GM20000 (cell line): ENCODE data around the gene ARHGAP1.

Source experiments
- DNase-seq: peaks from one replicate; pipeline ENCODE4 v3.0.0; 2012; ENCODE audit warnings: low spot score
- CTCF ChIP-seq: IDR thresholded peaks from 2 replicates; pipeline ENCODE4 v1.5.1; 2012; ENCODE audit warnings: mild to moderate bottlenecking, control low read depth; ENCODE audit errors: extremely low read depth, missing control alignments

The ARHGAP1 gene

DNA sequence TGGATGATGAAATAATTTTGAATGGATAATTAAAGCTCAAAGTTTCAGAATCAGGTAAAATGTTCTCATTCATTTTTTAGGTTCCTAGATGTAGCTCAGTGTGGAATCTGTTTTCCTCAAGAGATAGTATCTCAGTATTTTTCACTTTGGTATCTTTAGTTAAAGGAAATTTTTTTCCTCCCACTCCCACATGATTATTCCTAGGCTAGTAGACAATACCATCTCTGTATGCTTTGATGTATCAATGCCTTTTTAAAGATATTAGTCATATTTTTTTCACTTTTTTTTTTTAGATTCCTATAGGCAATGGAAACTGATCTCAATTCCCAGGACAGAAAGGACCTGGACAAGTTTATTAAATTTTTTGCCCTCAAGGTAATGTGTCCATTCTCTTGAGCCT is 56.4 kb downstream of the ARHGAP1 start:
- TF ChIP-seq CTCF: no peak
- DNase-seq: no peak

- DNase-seq: no peak
- no peak for TF ChIP-seq CTCF
These were observed 56.9 kb downstream of the ARHGAP1 start for GRCh38 chr11:46643531-46643930.

- no peak for DNase-seq
- TF ChIP-seq CTCF: no peak
These were observed 57.6 kb downstream of the ARHGAP1 start for GRCh38 chr11:46642627-46643335.

GRCh38 chr11:46641639-46642038 is 58.8 kb downstream of the ARHGAP1 start:
- no peak for TF ChIP-seq CTCF
- DNase-seq: no peak

DNA sequence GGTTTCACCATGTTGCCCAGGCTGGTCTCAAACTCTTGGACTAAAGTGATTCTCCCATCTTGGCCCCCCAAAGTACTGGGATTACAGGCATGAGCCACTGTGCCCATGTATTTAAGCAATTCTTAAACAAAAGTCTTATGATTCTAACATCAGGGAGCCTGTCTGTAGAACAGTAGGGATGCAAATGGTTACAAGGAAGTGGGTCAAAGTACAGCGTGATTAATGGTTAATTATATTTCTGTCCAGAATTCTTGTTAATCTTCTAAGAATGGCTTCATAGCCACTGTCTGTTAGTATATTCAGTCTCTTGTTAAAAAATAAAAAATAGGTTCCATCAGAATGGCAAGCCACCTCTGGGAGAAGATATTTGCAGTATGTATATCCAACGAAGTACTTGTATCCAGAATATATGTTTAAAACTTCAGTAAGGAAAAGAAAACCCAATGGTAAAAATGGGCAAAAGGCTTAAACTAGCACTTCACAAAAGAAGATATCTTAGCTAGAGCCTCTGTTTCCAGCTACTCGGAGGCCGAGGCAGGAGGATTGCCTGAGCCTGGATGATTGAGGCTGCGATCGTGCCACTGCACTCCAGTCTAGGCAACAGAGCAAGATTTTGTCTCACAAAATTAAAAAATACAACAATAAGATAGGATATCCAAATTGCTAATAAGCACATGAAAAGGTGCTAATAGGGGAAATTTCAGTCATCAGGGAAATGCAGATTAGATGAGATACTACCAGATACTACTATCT is 60.2 kb downstream of the ARHGAP1 start:
- no peak for TF ChIP-seq CTCF
- no peak for DNase-seq

DNA sequence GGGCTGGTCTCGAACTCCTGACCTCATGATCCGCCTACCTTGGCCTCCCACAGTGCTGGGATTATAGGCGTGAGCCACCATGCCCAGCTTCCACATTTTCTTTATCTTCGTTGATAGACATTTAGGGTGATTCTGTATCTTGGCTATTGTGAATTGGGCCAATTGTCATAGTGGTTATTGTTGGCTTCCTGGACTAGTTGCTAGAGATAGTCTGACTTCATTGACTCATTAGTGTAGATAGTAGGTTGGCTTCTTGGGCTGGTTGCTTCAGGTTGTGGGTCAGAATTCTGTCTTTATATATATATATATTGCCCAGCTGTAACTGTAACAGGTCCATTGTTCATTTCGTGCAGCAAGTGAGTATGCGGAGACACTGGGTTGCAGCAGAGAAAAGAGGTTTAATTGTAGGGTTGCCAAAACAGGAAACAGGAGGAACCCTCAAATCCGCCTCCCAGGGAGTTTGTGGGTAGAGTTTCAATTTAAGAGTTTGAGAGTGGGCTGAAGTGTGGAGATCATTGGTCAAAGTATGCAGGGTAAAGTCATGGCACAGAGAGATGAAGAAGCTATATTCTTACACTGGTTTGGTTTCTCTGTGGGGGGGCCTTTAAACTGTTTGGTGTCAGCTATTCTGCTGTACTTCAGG is 61.1 kb downstream of the ARHGAP1 start:
- DNase-seq: no peak

More for the DNA sequence above, 61.1 kb downstream of the ARHGAP1 start:
- no peak for TF ChIP-seq CTCF
